ENCODE data around the gene IFFO2. TPM values are rescaled to one million over a fixed set of nuclear protein-coding genes. Genes with fewer than 3 reads are reported as not detected.
A peak's percentile ranks its signal among the peaks of the same experiment; 100 is the strongest.

IFFO2 gene
- total and polyA plus RNA-seq, 2 of the 13 experiments (the other 11 are each of a cell fraction or from before 2014, with no cell fraction given), result 7.3 to 16.7 TPM

- no peak for TF ChIP-seq RBM39 (IDR thresholded peaks at IDR 0.05; ENCODE audit: low read depth, low read length, poor library complexity, severe bottlenecking)
- TF ChIP-seq MED1 (CRISPR knock-in tag; IDR thresholded peaks at IDR 0.05), result peak; percentile 90
- TF ChIP-seq HIVEP1 (CRISPR knock-in tag; IDR thresholded peaks at IDR 0.05), result peak; percentile 70; the same call in 1 of the 2 replicates
- TF ChIP-seq ZNF792 (CRISPR knock-in tag; IDR thresholded peaks at IDR 0.05), result peak; percentile 69; the same call in 1 of the 2 replicates
- TF ChIP-seq ZNF354B (CRISPR knock-in tag; IDR thresholded peaks at IDR 0.05), result no peak
- TF ChIP-seq, protein P1, sequence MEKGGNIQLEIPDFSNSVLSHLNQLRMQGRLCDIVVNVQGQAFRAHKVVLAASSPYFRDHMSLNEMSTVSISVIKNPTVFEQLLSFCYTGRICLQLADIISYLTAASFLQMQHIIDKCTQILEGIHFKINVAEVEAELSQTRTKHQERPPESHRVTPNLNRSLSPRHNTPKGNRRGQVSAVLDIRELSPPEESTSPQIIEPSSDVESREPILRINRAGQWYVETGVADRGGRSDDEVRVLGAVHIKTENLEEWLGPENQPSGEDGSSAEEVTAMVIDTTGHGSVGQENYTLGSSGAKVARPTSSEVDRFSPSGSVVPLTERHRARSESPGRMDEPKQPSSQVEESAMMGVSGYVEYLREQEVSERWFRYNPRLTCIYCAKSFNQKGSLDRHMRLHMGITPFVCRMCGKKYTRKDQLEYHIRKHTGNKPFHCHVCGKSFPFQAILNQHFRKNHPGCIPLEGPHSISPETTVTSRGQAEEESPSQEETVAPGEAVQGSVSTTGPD (CRISPR knock-in tag; IDR thresholded peaks at IDR 0.05), result peak; percentile 32; the same call in 1 of the 2 replicates
- TF ChIP-seq MYC (CRISPR knock-in tag; IDR thresholded peaks at IDR 0.05; ENCODE audit: borderline replicate concordance), result peak; percentile 66; the same call in 1 of the 2 replicates
- peak; percentile 86; the same call in 1 of the 2 replicates for TF ChIP-seq ZNF441 (CRISPR knock-in tag; IDR thresholded peaks at IDR 0.05; ENCODE audit: borderline replicate concordance)
- TF ChIP-seq, protein P2, sequence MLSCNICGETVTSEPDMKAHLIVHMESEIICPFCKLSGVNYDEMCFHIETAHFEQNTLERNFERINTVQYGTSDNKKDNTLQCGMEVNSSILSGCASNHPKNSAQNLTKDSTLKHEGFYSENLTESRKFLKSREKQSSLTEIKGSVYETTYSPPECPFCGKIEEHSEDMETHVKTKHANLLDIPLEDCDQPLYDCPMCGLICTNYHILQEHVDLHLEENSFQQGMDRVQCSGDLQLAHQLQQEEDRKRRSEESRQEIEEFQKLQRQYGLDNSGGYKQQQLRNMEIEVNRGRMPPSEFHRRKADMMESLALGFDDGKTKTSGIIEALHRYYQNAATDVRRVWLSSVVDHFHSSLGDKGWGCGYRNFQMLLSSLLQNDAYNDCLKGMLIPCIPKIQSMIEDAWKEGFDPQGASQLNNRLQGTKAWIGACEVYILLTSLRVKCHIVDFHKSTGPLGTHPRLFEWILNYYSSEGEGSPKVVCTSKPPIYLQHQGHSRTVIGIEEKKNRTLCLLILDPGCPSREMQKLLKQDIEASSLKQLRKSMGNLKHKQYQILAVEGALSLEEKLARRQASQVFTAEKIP (CRISPR knock-in tag; IDR thresholded peaks at IDR 0.05; ENCODE audit: borderline replicate concordance), result no peak
- TF ChIP-seq ZNF709 (CRISPR knock-in tag; IDR thresholded peaks at IDR 0.05), result peak; percentile 92
- no peak; the same call in 1 of the 2 replicates for TF ChIP-seq KLF13 (CRISPR knock-in tag; IDR thresholded peaks at IDR 0.05)
- no peak for TF ChIP-seq HNRNPLL (IDR thresholded peaks at IDR 0.05; ENCODE audit: low read depth, low read length, poor library complexity, severe bottlenecking)
- 0 out of 2 replicates have a peak, but pooled peaks have one; percentile 17 for TF ChIP-seq HMG20B (CRISPR knock-in tag; conservative IDR thresholded peaks at IDR 0.05)
- TF ChIP-seq, protein P3, sequence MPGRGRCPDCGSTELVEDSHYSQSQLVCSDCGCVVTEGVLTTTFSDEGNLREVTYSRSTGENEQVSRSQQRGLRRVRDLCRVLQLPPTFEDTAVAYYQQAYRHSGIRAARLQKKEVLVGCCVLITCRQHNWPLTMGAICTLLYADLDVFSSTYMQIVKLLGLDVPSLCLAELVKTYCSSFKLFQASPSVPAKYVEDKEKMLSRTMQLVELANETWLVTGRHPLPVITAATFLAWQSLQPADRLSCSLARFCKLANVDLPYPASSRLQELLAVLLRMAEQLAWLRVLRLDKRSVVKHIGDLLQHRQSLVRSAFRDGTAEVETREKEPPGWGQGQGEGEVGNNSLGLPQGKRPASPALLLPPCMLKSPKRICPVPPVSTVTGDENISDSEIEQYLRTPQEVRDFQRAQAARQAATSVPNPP (CRISPR knock-in tag; IDR thresholded peaks at IDR 0.05), result peak; percentile 90; the same call in 1 of the 2 replicates
- no peak; the same call in 1 of the 2 replicates for TF ChIP-seq EEA1 (CRISPR knock-in tag; IDR thresholded peaks at IDR 0.05; ENCODE audit: borderline replicate concordance)
- peak; percentile 35; the same call in 1 of the 2 replicates for TF ChIP-seq ZNF749 (CRISPR knock-in tag; IDR thresholded peaks at IDR 0.05; ENCODE audit: borderline replicate concordance)
- TF ChIP-seq ZNF10 (CRISPR knock-in tag; IDR thresholded peaks at IDR 0.05; ENCODE audit: borderline replicate concordance, low read depth), result no peak
- TF ChIP-seq FOXK1 (CRISPR knock-in tag; IDR thresholded peaks at IDR 0.05; ENCODE audit: borderline replicate concordance, low read depth), result peak; percentile 59; the same call in 1 of the 2 replicates
- no peak for TF ChIP-seq SNRNP70 (IDR thresholded peaks at IDR 0.05; ENCODE audit: low read depth, low read length)
- peak; percentile 91; the same call in 1 of the 2 replicates for TF ChIP-seq MIER3 (CRISPR knock-in tag; IDR thresholded peaks at IDR 0.05; ENCODE audit: borderline replicate concordance)
- peak; percentile 75; the same call in 1 of the 2 replicates for TF ChIP-seq KMT2A (CRISPR knock-in tag; IDR thresholded peaks at IDR 0.05)
- TF ChIP-seq ZNF678 (CRISPR knock-in tag; IDR thresholded peaks at IDR 0.05), result 0 out of 2 replicates have a peak, but pooled peaks have one; percentile 69
- TF ChIP-seq HINFP (CRISPR knock-in tag; IDR thresholded peaks at IDR 0.05; ENCODE audit: low read depth), result 0 out of 2 replicates have a peak, but pooled peaks have one; percentile 79
These were observed 7.4 kb downstream of the IFFO2 start (continued) for GRCh38 chr1:18948913-18949685.
